G401 (cell line): ENCODE data around the gene IRAK1. TPM values are rescaled to one million over a fixed set of nuclear protein-coding genes. Genes with fewer than 3 reads are reported as not detected.
A peak's percentile ranks its signal among the peaks of the same experiment; 100 is the strongest.

Experiments used
- DNase-seq: peaks from one replicate; pipeline ENCODE4 v3.0.0-alpha.2; 2015; ENCODE audit warnings: low spot score
- in situ Hi-C: cut with HindIII; loops from 2 replicates; pipeline ENCODE4 v1.10.0; 2016; ENCODE audit warnings: low sequenced_read_pairs, mixed read lengths
- total RNA-seq: library from RNA; depleted of rRNA; stranded (reverse); fragments of >200 nt; shearing (Covaris generic); gene quantifications from 2 replicates; pipeline ENCODE4 v1.2.3, GENCODE V29; 2014; rRNA removed

IRAK1 gene
- 140 and 144 TPM in 2 replicates for total RNA-seq

DNA sequence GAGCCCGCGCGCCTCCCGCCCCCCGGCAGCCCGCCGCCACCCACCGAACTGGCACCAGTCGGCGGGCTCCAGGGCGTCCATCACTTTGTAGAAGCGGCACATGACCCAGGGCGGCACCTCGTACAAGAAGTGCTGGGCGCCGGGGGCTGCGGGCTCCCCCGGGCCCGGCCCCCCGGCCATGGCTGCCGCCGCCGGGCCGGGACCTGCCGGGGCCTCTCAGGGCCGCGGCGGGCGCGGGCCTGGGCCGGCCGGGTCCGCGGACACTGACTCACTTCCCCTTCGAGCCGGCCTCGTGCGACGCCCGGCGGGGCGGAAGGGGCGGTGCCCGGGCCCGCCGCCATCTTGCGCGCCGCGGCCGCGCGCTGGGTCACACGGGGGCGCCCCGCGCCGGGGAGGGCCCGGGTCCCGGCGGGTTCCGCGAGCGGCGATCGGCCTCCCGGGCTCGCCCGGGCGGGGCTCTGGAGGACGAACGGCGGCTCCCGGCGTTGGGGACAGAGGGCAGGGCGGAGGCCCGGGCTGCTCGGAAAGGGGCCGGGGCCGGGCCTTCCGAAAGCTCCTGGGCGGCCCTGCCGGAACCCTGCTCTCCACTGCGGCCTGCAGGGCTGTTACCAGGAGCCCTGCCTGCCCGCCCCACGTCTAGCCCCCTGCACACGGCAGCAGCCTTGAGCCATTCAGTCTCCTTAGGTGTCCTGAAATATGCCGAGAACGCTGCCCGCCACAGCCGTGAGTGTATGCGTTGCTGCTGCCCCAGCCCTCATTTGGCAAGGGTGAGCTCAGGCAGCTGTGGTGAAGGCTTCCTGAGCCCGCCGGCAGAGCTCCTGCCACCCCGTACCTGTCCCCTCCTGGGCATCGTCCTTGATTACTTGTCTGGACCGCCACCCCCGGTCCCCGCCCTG lies at the start of gene IRAK1:
Gene IRAK1 (minus strand): TSS at position 270 of the 896 bp plus-strand sequence. CDS start 90 bp downstream, at position 180.
- in situ Hi-C loops, result no loop called here
- DNase-seq, result no peak

DNA sequence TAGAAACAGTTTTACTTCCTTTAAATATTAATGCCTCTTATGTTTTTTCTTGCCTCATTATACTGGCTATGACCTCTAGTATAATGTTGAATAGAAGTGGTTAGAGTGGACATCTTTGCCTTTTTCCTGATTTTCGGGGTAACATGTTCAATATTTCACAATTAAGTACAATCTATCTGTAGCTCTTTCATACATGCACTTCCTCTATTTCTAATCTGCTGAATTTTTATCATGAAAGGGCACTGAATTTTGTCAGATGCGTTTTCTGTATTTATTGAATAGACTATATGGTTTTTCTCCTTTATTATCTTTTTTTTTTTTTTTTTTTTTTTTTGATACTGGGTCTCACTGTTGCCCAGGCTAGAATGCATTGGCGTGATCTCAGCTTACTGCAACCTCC lies 48.9 kb upstream of the IRAK1 start:
- in situ Hi-C loops, result no loop called here

DNA sequence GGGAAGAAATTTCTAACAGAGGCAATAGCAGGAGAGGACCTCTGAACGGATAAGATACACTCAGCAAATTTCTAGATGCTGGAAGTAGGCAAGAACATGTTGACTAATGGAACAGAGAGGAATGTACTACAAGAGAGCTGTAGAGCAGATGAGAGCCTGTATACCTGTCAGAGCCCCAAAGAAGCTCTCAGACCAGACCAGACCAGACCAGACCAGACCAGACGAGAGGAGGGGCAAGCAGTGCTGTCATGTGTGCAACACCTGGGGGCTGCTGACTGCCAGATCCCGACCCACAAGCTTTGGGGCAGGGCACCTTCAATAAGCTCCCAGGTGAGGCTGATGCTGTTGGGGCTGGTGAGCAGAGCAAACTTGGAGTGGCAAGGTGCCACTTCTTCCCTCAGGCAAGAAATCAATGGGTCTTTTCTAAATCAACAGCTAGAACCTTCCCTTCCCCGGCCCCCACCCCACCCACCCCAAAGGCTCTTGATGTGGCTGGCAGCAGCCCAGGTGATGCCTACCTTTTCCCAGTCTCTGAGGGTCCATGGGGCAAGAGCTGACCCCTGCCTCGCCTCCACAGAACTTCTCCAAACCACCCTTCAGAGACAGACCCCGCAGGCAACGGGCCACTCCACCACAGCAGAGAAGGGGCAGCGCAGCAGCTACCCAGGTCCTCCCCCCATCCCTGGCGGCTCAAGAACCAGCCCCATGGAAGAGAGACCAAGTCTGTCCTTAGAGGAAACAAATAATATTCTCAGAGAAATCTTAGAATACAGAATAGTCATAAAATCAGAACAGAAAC lies 45.1 kb upstream of the IRAK1 start:
- in situ Hi-C loops, result no loop called here
- DNase-seq, result no peak

More for the DNA sequence above, 48.9 kb upstream of the IRAK1 start:
- no peak for DNase-seq

DNA sequence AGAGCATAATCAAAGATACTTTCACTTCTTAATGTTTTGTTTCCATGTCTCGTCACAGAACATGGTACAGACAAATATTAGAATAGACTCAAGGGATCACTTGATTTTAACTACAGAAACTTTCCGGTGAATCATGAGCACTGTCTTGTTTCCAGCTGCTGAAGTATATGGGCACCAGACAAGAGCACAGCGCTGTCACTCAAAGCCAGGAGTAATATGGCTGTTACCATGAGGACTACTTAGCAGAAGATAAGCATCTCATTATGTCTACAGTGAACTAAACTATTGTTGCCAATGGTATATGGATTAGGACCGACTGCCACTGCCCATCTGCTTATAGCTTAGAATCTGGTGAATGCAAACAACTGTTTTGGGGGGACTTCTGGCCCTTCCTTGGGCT lies 43.5 kb upstream of the IRAK1 start:
- no peak for DNase-seq
- in situ Hi-C loops, result no loop called here

DNA sequence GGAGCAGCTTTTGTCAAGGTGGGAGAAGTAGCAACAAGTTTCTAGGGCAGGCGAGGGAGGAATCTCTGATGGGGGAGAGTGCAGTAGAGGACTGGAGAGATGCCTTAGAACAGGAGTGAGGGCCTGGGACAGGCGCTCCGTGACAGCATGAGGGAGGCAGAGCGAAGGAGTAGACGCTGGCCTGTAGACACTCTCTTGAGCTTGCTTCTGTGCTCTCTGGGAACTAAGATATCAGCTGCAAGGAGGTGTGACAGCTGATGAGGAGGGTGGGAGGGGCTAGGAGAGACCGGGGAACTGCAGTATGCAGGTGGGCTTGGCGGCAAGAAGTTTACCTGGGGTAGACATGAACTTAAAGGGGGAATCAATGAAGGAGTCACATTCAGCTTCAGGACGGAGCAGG lies 42.1 kb upstream of the IRAK1 start:
- no peak for DNase-seq
- in situ Hi-C loops, result no loop called here

DNA sequence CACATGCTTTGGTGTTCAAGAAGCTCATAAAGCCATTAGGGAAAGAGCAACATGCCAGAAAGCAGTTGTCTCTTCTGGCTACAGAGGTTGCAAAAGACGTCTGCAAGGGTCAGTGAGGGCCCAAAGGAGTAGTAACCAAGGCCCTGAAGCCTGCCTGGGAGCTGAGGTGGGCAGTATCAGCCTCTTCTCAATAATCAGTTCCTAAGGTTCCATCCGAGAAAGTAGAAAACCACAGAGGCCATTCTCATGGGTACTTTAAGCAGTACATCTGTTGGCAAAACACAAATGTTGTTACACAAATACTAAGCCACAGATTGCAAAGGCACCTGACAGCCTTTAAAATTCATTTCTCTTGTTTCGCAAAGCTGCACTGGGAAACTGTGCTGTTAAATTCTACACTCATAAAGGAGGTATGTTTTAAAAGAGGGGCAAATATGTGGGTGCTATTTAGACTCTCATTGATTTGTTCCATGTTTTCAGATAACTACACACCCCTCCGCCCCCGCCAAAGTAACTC lies 40.1 kb upstream of the IRAK1 start:
- in situ Hi-C loops, result no loop called here
- no peak for DNase-seq

DNA sequence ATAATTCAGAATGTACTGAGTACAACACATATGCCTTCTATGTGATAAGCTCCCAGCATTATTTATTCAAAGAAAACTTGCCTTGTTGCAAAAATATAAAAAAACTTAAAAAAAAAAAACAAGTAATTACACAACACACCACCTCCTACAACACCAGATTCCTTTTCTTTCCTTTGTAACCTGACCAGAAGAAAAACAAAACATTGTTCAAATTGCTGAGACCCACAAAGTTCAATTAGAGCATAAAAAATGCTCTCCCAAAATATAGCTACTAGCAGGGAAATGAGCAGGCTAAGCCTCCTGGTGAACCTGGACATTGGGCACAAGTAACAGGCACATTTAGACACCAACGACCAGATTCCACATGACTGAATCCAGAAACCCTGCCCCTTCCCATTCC lies 39.5 kb upstream of the IRAK1 start:
- in situ Hi-C loops, result no loop called here
- no peak for DNase-seq

DNA sequence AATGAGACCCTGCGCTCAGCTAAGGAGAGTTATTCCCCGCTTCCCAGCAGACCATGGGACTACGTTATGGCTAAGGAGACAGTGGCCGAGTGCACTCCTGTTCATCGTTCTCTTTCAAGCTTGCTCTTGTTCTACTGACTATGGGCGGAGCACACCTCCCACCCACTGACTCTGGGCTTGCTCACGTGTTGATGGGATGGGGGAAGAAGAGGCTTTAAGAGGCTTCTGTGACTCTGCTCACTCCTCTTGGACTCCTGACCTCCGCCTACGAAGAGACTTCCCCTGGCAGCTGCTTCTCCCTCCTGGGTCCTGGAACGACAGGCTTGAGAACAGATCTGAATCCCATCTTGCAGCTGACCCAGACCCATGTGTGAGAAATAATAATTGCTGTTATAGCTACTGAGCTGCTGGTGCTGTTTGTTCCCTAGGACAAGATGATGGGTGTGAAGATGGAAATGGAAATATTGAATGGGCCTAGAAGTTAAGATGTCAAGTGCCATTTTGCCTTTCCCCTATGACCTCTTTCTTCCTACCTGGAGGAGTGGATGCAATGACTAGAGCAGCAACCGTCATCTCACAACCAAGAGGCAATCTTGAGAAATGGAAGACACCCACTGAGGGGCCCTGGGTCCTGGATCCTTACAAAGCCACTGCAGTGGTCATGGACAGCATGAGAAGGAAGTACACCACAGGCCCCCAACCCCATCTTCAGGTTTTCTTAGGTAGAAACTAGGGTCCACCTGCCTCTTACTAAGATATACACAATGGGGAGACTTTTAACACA lies 38.7 kb upstream of the IRAK1 start:
- DNase-seq, result no peak
- in situ Hi-C loops, result no loop called here

DNA sequence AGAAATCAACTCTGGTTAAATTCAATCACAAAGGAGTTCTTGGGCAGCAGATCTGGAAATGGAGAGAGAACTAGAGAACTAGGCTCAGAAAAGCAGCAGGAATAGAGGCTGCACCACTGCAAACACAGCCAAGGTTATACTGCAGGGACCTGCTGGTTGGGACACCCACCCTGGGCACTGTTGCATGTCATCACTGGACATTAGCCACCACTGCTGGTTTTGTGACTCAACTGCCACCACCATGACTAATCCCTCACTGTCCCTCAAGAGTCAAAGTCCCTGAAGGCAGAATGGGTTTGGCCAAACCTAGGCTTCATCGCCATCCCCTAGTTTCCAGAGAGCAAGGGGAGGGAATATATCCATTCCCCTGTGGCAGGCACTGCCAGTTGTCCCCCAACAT lies 38.1 kb upstream of the IRAK1 start:
- DNase-seq, result no peak
- in situ Hi-C loops, result no loop called here

DNA sequence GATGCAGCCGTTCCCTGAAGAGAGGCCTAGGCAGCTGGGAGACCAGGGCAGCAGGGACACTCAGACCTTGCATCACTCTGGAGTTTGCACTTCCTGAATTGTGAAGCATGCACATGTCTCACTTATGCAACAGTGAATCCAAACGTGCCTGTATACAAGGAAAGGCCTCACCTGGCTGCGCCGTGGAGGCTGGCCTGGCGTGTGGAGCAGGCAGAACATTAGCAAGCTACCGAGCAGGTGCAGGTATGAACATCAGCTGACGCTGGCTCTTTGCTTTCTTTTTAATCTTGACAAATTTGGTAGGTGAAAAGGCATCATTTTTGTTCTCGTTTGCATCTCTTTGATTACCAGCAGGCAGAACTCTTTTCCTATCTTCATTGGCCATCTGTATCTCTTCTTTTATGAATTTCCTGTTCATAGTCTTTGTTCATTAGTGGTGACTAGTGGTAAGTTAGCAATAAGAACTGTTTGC lies 37.1 kb upstream of the IRAK1 start:
- DNase-seq, result peak; percentile 34
- in situ Hi-C loops, result no loop called here

DNA sequence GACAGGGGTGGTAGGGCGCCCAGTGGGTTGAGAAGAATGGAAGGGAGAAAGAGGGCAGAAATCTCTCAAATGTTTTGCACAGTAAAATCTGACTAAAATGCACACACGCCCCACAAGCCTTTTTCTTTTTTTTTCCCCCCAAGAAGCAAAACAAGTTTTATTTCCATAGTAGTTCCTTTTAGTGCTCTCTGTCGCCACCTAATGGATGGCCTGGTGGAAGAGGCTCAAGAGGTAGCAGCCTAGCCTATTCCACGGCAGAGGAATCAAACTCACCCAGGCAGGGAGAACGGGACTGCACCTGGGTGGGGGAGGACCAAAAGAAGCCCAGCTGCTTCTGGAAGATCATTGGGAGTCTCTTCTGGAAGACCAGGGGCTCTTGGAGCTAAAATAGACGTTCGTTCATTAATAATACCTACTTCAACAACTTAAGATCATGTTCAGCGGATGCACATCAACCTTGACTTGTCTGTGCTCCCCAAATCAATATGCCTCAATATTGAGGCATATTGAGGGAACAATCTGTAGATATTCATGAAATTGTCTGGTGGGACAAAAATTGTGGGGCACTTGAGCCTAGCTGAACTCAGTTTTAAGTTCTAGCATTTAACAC lies 31.6 kb upstream of the IRAK1 start:
- in situ Hi-C loops, result no loop called here
- peak; percentile 75 for DNase-seq

DNA sequence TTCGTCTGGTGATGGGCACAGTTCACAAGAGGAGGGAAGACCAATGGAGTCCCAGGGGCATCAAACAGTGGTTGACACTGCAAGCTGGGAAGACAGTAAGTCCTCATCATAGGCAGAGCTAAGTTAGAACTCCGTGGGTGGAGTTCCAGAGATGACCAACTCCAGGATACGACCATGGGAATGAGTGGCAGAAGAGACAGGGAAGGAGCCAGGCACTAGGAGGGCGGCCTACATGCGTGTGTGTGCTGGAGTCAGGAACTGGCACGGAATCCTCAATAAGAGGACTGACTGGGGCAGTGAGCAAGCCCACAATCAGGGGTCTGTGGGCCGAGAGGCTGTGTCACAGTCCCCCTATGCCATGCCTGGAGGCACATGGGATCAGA lies 30.4 kb upstream of the IRAK1 start:
- DNase-seq, result no peak
- in situ Hi-C loops, result no loop called here

DNA sequence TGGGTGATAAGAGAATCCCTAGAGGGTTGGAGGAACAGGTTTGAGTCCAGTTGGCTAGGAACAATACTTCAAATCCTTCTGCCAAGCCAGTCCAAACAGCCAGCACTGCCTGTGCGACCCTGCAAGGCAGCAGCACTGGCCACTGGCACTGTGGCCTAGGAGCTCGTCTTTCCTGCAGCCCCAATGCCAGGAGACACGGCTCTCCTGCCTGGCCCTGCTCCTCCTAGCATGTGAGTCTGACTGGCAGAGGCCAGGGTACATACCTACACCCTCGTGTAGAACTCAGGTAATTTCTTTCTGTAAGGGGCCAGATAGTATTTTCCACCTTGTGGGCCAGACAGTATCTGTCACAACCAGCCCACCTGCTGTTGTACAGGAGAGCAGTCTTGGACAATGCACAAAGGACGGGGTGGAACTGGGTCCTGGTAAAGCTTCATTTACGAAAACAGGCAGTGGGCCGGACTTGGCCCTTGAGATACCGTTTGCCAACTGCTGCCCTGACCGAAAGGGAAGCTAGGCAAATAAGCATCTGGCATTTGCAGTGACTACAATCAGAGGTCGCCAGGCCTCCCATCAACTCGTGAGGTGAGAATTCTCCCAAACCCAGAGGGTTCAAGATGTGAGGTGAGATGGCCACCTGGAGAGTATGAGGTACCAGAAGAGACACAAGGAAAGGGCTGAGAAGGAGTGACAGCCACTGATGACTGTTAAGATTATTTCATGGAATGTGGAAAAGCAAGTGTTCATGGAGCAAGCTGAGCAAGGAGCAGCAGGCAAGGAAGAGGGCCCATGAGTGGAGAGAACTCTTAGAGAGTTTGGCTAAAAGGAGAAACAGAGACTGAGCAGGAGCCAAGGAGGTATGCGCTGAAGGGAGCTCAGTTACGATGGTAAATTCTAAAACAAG lies 29.8 kb upstream of the IRAK1 start:
- peak; percentile 42 for DNase-seq
- in situ Hi-C loops, result no loop called here

DNA sequence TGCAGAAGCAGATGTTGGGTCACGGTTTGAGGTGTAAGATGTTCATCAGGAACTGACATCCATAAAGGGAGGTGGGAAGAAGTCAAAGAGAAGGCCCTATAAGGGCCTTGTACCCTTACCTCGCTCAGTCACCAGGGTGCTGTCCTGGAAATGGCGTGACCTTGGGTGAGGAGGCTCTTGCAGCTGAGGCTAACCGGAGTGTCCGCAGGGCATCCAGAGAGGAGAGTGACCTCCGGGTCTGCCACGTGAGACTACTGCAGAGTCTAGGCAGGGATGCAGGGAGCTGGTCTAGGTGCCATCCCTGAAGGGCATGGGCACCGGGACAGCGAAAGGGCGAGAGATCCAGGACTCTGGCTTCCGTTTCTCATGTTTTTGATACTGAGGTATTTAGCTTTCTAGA lies 28.7 kb upstream of the IRAK1 start:
- no peak for DNase-seq
- in situ Hi-C loops, result no loop called here

DNA sequence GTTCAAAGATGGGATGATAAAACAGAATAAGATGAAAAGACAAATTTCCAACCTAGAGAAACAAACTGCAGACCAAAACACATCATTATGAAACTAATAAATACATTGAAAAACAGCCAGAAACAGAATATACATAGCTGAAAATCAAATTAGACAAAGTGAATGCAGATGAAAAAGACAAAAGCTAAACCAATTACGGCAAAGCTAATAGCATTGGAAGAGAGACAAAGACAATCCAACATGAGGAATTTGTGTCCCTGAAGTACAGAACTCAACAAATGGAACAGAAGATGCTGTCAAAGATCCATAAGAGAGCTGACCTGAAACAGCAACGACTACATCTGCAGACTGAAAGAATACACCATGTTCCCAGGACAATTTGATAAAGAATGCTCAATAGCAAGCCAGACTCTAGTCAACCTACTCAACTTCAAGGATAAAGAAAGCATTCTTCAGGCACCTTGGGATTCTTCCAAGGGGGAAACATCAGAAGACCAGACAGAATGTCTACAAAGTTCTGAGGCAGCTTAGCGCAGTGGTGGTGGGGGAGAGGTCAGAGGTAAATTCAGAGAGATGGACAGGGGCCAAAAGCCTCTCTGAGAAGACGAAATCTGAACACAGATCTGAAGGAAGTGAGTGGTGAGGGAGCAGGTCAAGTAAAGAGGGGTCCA lies 27.4 kb upstream of the IRAK1 start:
- in situ Hi-C loops, result no loop called here
- no peak for DNase-seq

DNA sequence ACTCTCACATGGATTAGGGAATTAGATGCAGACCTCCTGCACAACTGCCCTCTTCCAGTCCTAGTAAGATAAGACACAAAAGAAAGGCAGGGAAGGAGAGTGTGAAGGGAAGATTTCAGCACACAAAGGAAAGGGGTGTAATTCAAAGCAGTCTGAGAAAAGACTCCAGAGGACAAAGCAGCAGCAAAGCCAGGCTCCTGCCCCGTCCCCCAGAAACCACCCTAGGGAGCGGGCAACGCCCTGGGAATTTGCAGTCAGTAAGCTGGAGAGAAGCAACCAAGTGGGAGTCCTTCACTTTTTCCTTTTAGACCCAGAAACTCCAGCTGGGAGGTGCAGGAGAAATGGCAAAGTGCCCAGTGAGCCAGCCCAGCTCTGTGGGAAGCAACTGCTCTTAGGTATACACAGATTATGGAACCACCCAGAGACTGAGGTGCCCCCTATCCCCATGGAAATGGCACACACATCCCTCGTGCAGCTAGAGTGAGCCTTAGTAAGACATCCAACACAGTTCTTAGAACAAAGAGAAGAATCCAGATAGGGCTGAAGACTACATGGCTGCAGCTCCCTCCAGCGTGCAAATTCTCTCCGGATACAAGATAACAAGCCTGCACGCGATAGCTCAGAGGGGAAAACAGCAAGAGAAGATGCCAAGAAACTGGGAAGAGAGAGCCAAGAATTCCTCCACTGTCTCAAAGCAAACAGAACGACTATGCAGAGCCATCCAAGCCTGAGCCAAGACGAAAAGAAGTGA lies 26.5 kb upstream of the IRAK1 start:
- in situ Hi-C loops, result no loop called here
- DNase-seq, result peak; percentile 44

DNA sequence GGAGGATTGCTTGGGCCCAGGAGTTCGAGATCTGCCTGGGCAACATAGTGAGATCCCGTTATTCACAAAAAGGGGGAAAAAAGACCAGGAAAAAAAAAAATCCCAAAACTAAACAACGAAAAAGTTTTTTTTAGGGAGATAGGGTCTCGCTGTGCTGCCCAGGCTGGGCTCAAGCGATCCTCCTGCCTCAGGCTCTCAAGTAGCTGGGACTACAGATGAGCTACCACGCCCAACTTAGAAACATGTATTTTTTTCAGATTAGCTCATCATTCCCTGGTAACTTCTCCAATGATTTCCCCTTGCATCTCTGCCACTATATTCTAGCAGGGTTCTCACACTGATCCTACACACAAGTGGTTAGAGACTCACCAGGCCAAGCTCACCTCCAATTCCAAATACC lies 24.4 kb upstream of the IRAK1 start:
- in situ Hi-C loops, result no loop called here
- DNase-seq, result no peak
